SK-N-SH treated with all-trans-retinoic acid at 6 μM for 48 hours (cell line): Measurements from ENCODE around the gene PRR29.

Source experiments
- ATAC-seq: fragments of 200-7000 bp; cut with Tn5 transposase; 3 replicates; pipeline ENCODE4 v1.9.1; 2020; ENCODE audit warnings: mild to moderate bottlenecking, moderate library complexity
- ARNTL ChIP-seq: fragments of 450-650 bp; formaldehyde crosslinking; IDR thresholded peaks from 2 replicates; pipeline ENCODE4 v1.5.0; 2020; ENCODE audit warnings: low read depth, mild to moderate bottlenecking, moderate library complexity, borderline replicate concordance
- BACH2 ChIP-seq: fragments of 250-450 bp; sonication (Bioruptor Pico); IDR thresholded peaks from 2 replicates; pipeline ENCODE4 v1.9.0; 2021; ENCODE audit warnings: mild to moderate bottlenecking, borderline replicate concordance
- GLIS3 ChIP-seq: fragments of 250-450 bp; sonication (Bioruptor Pico); IDR thresholded peaks from 2 replicates; pipeline ENCODE4 v1.5.0; 2020; ENCODE audit warnings: mild to moderate bottlenecking, moderate library complexity
- ISL1 ChIP-seq: fragments of 250-450 bp; sonication (Bioruptor Pico); IDR thresholded peaks from 2 replicates; pipeline ENCODE4 v2.1.2; 2022; ENCODE audit warnings: mild to moderate bottlenecking, moderate library complexity
- OSR1 ChIP-seq: fragments of 250-450 bp; sonication (Bioruptor Pico); IDR thresholded peaks from 2 replicates; pipeline ENCODE4 v1.8.0; 2022; ENCODE audit warnings: moderate library complexity, mild to moderate bottlenecking, inconsistent platforms
- PPARA ChIP-seq: fragments of 250-450 bp; sonication (Bioruptor Pico); IDR thresholded peaks from 2 replicates; pipeline ENCODE4 v1.5.0; 2020; ENCODE audit warnings: mild to moderate bottlenecking, borderline replicate concordance
- RARB ChIP-seq: fragments of 250-450 bp; sonication (Bioruptor Pico); IDR thresholded peaks from 2 replicates; pipeline ENCODE4 v1.8.0; 2021; ENCODE audit warnings: mild to moderate bottlenecking, moderate library complexity
- TCF4 ChIP-seq: fragments of 250-450 bp; sonication (Bioruptor Pico); IDR thresholded peaks from 2 replicates; pipeline ENCODE4 v1.8.0; 2021; ENCODE audit warnings: mild to moderate bottlenecking, moderate library complexity, borderline replicate concordance
- TOX ChIP-seq: fragments of 250-450 bp; sonication (Bioruptor Pico); IDR thresholded peaks from 2 replicates; pipeline ENCODE4 v1.8.0; 2021; ENCODE audit warnings: mild to moderate bottlenecking, moderate library complexity, borderline replicate concordance
- ZC3H10 ChIP-seq: fragments of 250-450 bp; sonication (Bioruptor Pico); IDR thresholded peaks from 2 replicates; pipeline ENCODE4 v1.5.1; 2021; ENCODE audit warnings: mild to moderate bottlenecking, moderate library complexity
- ZFP3 ChIP-seq: fragments of 250-450 bp; sonication (Bioruptor Pico); IDR thresholded peaks from 2 replicates; pipeline ENCODE4 v1.5.0; 2020; ENCODE audit warnings: mild to moderate bottlenecking, moderate library complexity
- ZFP30 ChIP-seq: fragments of 450-650 bp; formaldehyde crosslinking; IDR thresholded peaks from 2 replicates; pipeline ENCODE4 v1.5.0; 2022; ENCODE audit warnings: mild to moderate bottlenecking, moderate library complexity
- ZNF565 ChIP-seq: fragments of 450-650 bp; formaldehyde crosslinking; conservative IDR thresholded peaks from 2 replicates; pipeline ENCODE4 v1.5.0; 2020; ENCODE audit warnings: low read depth, mild to moderate bottlenecking, moderate library complexity
- ZNF70 ChIP-seq: fragments of 450-650 bp; formaldehyde crosslinking; IDR thresholded peaks from 2 replicates; pipeline ENCODE4 v1.5.0; 2020; ENCODE audit warnings: mild to moderate bottlenecking, moderate library complexity
- ZNF8 ChIP-seq: fragments of 450-650 bp; formaldehyde crosslinking; IDR thresholded peaks from 2 replicates; pipeline ENCODE4 v1.5.0; 2020; ENCODE audit warnings: mild to moderate bottlenecking, moderate library complexity
- TF ChIP-seq, protein P1 (sequence below): fragments of 250-450 bp; sonication (Bioruptor Pico); IDR thresholded peaks from 2 replicates; pipeline ENCODE4 v1.8.0; 2020; ENCODE audit warnings: mild to moderate bottlenecking, moderate library complexity, borderline replicate concordance
- TF ChIP-seq, protein P2 (sequence below): fragments of 250-450 bp; sonication (Bioruptor Pico); IDR thresholded peaks from 2 replicates; pipeline ENCODE4 v1.5.0; 2020; ENCODE audit warnings: mild to moderate bottlenecking, moderate library complexity
- TF ChIP-seq, protein P3 (sequence below): fragments of 250-450 bp; sonication (Bioruptor Pico); IDR thresholded peaks from 2 replicates; pipeline ENCODE4 v1.5.1; 2021; ENCODE audit warnings: mild to moderate bottlenecking, moderate library complexity

PRR29 gene

DNA sequence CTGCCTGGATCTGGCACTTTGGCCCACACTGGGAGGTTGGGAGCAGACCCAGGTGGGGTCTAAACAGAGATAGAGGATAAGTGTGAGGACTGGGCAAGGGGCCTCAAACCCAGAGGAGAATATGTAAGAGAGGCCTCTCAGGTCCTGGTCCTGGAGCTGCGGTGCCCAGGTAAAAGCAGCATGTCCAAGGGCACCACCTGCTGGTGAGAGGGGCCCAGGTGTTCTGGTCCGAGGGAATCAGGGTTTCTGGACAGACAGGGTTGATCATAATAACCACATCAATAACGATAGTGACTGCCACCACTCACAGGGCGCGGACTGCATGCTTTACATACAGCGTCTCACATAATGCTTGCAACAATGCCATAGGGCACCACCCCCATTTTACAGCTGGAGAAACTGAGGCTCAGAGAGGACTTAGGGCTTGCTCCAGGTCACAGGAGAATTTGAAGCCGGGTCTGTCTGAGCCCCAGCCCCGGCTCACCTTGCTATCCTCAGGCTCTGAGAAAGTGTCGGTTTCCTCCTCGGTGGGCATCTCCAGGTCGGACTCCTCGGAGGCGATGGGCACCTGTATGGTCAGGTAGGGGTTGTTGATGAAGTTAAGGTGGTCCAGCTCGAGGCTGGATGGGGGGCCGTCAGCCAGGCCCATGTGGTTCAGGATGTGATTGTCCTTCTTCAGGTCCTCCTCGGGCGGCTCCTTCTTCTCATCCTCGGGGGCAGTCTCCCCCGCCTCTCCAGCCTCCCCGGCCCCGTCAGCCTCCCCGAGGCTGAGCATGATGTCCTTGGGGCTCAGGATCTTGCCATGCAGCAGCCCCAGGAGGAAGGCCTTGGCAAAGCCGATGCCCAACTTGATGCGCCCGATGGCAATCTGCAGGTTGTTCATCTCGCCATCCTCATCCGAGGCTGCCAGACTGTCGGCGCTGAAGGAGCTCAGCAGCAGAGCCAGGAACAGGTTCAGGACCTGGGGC is 46.9 kb upstream of the PRR29 start:
- no peak for TF ChIP-seq ARNTL (CRISPR knock-in tag)
- no peak for TF ChIP-seq ZFP3 (CRISPR knock-in tag)
- TF ChIP-seq, protein P1, sequence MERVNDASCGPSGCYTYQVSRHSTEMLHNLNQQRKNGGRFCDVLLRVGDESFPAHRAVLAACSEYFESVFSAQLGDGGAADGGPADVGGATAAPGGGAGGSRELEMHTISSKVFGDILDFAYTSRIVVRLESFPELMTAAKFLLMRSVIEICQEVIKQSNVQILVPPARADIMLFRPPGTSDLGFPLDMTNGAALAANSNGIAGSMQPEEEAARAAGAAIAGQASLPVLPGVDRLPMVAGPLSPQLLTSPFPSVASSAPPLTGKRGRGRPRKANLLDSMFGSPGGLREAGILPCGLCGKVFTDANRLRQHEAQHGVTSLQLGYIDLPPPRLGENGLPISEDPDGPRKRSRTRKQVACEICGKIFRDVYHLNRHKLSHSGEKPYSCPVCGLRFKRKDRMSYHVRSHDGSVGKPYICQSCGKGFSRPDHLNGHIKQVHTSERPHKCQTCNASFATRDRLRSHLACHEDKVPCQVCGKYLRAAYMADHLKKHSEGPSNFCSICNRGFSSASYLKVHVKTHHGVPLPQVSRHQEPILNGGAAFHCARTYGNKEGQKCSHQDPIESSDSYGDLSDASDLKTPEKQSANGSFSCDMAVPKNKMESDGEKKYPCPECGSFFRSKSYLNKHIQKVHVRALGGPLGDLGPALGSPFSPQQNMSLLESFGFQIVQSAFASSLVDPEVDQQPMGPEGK (CRISPR knock-in tag) = no peak
- TF ChIP-seq TOX (CRISPR knock-in tag) = no peak
- no peak for TF ChIP-seq TCF4
- TF ChIP-seq ZFP30 (CRISPR knock-in tag) = no peak
- no peak for TF ChIP-seq PPARA
- TF ChIP-seq ZC3H10 (CRISPR knock-in tag) = no peak
- TF ChIP-seq, protein P2, sequence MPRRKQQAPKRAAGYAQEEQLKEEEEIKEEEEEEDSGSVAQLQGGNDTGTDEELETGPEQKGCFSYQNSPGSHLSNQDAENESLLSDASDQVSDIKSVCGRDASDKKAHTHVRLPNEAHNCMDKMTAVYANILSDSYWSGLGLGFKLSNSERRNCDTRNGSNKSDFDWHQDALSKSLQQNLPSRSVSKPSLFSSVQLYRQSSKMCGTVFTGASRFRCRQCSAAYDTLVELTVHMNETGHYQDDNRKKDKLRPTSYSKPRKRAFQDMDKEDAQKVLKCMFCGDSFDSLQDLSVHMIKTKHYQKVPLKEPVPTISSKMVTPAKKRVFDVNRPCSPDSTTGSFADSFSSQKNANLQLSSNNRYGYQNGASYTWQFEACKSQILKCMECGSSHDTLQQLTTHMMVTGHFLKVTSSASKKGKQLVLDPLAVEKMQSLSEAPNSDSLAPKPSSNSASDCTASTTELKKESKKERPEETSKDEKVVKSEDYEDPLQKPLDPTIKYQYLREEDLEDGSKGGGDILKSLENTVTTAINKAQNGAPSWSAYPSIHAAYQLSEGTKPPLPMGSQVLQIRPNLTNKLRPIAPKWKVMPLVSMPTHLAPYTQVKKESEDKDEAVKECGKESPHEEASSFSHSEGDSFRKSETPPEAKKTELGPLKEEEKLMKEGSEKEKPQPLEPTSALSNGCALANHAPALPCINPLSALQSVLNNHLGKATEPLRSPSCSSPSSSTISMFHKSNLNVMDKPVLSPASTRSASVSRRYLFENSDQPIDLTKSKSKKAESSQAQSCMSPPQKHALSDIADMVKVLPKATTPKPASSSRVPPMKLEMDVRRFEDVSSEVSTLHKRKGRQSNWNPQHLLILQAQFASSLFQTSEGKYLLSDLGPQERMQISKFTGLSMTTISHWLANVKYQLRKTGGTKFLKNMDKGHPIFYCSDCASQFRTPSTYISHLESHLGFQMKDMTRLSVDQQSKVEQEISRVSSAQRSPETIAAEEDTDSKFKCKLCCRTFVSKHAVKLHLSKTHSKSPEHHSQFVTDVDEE (CRISPR knock-in tag) = no peak
- TF ChIP-seq GLIS3 (CRISPR knock-in tag) = no peak
- no peak for TF ChIP-seq ZNF70
- TF ChIP-seq ZNF565 (CRISPR knock-in tag) = no peak
- TF ChIP-seq ZNF8 = no peak
- ATAC-seq = no peak

DNA sequence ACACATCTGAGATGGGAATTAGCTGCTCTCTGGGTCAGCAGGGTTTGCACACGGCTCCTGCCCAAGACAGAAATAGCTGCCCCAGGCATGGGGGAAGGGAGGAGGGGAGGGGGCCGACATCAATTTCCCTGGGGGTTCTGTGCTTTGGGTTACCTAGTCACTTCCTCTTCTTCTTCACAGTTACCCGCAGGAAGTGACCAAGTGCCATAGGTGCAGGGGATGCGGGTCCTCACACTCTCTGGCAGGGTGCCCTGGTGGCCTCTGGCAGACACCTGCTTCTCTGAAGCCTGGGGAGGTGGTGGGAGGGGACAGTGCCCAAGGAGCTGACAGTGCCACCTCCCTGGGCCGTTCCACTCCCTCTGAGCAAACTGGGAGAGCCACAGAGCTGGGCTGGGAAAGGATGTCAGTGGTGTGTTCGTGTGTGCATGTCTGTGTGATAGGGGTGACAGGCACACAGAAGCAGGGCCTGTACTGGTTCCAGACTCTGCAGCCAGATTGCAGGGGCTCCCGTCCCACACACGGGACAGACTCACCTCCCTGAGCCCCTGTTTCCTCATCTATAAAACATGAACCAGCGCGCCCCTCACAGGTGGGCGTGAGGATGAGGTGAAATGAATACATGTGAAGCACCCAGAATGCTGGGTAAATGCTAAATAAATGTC is 43.6 kb upstream of the PRR29 start:
- TF ChIP-seq ZNF8 (no peak), ZNF70 (no peak), OSR1 (CRISPR knock-in tag) (no peak), BACH2 (CRISPR knock-in tag) (no peak), ZFP3 (CRISPR knock-in tag) (no peak), ISL1 (CRISPR knock-in tag) (no peak), RARB (no peak)
- TF ChIP-seq, protein P1 (CRISPR knock-in tag) = no peak
- TF ChIP-seq, protein P3, sequence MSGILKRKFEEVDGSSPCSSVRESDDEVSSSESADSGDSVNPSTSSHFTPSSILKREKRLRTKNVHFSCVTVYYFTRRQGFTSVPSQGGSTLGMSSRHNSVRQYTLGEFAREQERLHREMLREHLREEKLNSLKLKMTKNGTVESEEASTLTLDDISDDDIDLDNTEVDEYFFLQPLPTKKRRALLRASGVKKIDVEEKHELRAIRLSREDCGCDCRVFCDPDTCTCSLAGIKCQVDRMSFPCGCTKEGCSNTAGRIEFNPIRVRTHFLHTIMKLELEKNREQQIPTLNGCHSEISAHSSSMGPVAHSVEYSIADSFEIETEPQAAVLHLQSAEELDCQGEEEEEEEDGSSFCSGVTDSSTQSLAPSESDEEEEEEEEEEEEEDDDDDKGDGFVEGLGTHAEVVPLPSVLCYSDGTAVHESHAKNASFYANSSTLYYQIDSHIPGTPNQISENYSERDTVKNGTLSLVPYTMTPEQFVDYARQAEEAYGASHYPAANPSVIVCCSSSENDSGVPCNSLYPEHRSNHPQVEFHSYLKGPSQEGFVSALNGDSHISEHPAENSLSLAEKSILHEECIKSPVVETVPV (CRISPR knock-in tag) = no peak
- no peak for ATAC-seq

DNA sequence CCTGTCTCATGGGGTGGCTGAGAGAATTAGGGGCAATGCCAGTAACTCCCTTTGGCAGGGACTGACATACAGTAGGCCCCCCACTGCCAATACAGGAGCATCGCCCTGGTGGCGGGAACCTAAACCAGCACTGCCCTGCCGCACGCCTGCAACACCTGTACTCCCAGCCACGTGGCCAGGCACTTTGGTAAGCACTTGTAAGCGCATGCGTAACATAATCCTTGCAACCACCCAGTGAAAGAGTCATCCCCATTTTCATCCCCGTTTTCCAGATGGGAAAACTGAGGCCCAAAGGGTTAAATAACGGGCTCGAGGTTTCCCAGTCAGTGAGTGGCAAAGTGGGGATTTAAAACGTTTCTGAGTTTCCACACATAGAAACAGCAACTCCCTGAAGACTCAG is 42.9 kb upstream of the PRR29 start:
- ATAC-seq = no peak
- no peak for TF ChIP-seq ZFP3 (CRISPR knock-in tag)
- no peak for TF ChIP-seq ISL1 (CRISPR knock-in tag)
- no peak for TF ChIP-seq TOX (CRISPR knock-in tag)
- no peak for TF ChIP-seq ZNF70
- TF ChIP-seq, protein P2 (CRISPR knock-in tag) = no peak
- TF ChIP-seq, all 23 proteins: peak for 0
